Measurements from ENCODE around the gene FANCG. TPM values are rescaled to one million over a fixed set of nuclear protein-coding genes. Genes with fewer than 3 reads are reported as not detected.
A peak's percentile ranks its signal among the peaks of the same experiment; 100 is the strongest.

The FANCG gene
- total and polyA plus RNA-seq, 2 donors: 33.7 to 35.2 TPM

- Histone ChIP-seq H3K4me1 (ENCODE audit: control insufficient read depth in 2 of 2, insufficient read depth in 2 of 2, low read length in 2 of 2) (peaks cover 21 to 25% of the 10 kb centered on the region in 2 donors), H3K36me3 (ENCODE audit: control insufficient read depth in 2 of 2, insufficient read depth in 2 of 2, low read length in 1 of 2) (peaks cover 39 to 45% of the 10 kb centered on the region in 2 donors), H3K27me3 (ENCODE audit: control insufficient read depth in 2 of 2, insufficient read depth in 1 of 2, low read length in 1 of 2) (no peaks in the 10 kb centered on the region), H3K4me3 (ENCODE audit: low read length in 2 of 2) (no peak overlapping the region), H3K9me3 (ENCODE audit: control insufficient read depth in 2 of 2, insufficient read depth in 1 of 2, low read length in 1 of 2) (peaks cover 0 to 1% of the 10 kb centered on the region in 2 donors), H3K27ac (ENCODE audit: low read depth in 1 of 2, low read length in 1 of 2) (no peak overlapping the region)
- no peak for DNase-seq (ENCODE audit: low read depth in 6 of 9, low spot score in 9 of 9)
- 97% methylated on average over 13 of the region's 13 CpGs for WGBS
These were observed 26.0 kb upstream of the FANCG start for GRCh38 chr9:35105571-35106342.

- Histone ChIP-seq H3K4me3 (ENCODE audit: low read length in 2 of 2) (no peak overlapping the region), H3K27ac (ENCODE audit: low read depth in 1 of 2, low read length in 1 of 2) (no peak overlapping the region), H3K9me3 (ENCODE audit: control insufficient read depth in 2 of 2, insufficient read depth in 1 of 2, low read length in 1 of 2) (peaks cover 0 to 1% of the 10 kb centered on the region in 2 donors), H3K4me1 (ENCODE audit: control insufficient read depth in 2 of 2, insufficient read depth in 2 of 2, low read length in 2 of 2) (peaks cover 14 to 22% of the 10 kb centered on the region in 2 donors), H3K27me3 (ENCODE audit: control insufficient read depth in 2 of 2, insufficient read depth in 1 of 2, low read length in 1 of 2) (no peaks in the 10 kb centered on the region), H3K36me3 (ENCODE audit: control insufficient read depth in 2 of 2, insufficient read depth in 2 of 2, low read length in 1 of 2) (peaks cover 44 to 51% of the 10 kb centered on the region in 2 donors)
- 99% methylated on average over 12 of the region's 12 CpGs for WGBS
- no peak for DNase-seq (ENCODE audit: low read depth in 6 of 9, low spot score in 9 of 9)
These were observed 25.4 kb upstream of the FANCG start for GRCh38 chr9:35105126-35105525.

- Histone ChIP-seq H3K36me3 (ENCODE audit: control insufficient read depth in 2 of 2, insufficient read depth in 2 of 2, low read length in 1 of 2) (peaks cover 48 to 57% of the 10 kb centered on the region in 2 donors), H3K9me3 (ENCODE audit: control insufficient read depth in 2 of 2, insufficient read depth in 1 of 2, low read length in 1 of 2) (peaks cover 0 to 1% of the 10 kb centered on the region in 2 donors), H3K27ac (ENCODE audit: low read depth in 1 of 2, low read length in 1 of 2) (no peak overlapping the region), H3K4me3 (ENCODE audit: low read length in 2 of 2) (no peak overlapping the region), H3K27me3 (ENCODE audit: control insufficient read depth in 2 of 2, insufficient read depth in 1 of 2, low read length in 1 of 2) (no peaks in the 10 kb centered on the region), H3K4me1 (ENCODE audit: control insufficient read depth in 2 of 2, insufficient read depth in 2 of 2, low read length in 2 of 2) (peaks cover 14 to 22% of the 10 kb centered on the region in 2 donors)
- WGBS: 97% methylated on average over 4 of the region's 4 CpGs
- DNase-seq (ENCODE audit: low read depth in 6 of 9, low spot score in 9 of 9): no peak
These were observed 24.8 kb upstream of the FANCG start for GRCh38 chr9:35104586-35104985.

GRCh38 chr9:35103660-35104191 is 24.0 kb upstream of the FANCG start:
- 65% methylated on average over 5 of the region's 5 CpGs for WGBS
- Histone ChIP-seq H3K4me1 (ENCODE audit: control insufficient read depth in 2 of 2, insufficient read depth in 2 of 2, low read length in 2 of 2) (peaks cover 14 to 22% of the 10 kb centered on the region in 2 donors), H3K9me3 (ENCODE audit: control insufficient read depth in 2 of 2, insufficient read depth in 1 of 2, low read length in 1 of 2) (peaks cover 0 to 1% of the 10 kb centered on the region in 2 donors), H3K4me3 (ENCODE audit: low read length in 2 of 2) (peak overlapping the region; percentile 59 to 97), H3K27me3 (ENCODE audit: control insufficient read depth in 2 of 2, insufficient read depth in 1 of 2, low read length in 1 of 2) (no peaks in the 10 kb centered on the region), H3K27ac (ENCODE audit: low read depth in 1 of 2, low read length in 1 of 2) (peak overlapping the region; percentile 72 to 82), H3K36me3 (ENCODE audit: control insufficient read depth in 2 of 2, insufficient read depth in 2 of 2, low read length in 1 of 2) (peaks cover 50 to 57% of the 10 kb centered on the region in 2 donors)
- DNase-seq (ENCODE audit: low read depth in 6 of 9, low spot score in 9 of 9): no peak

- Histone ChIP-seq H3K4me3 (ENCODE audit: low read length in 2 of 2) (peak within 1 kb of the TSS; percentile 59 to 97), H3K27me3 (ENCODE audit: control insufficient read depth in 2 of 2, insufficient read depth in 1 of 2, low read length in 1 of 2) (no peaks in the 10 kb centered on the region), H3K9me3 (ENCODE audit: control insufficient read depth in 2 of 2, insufficient read depth in 1 of 2, low read length in 1 of 2) (peaks cover 0 to 1% of the 10 kb centered on the region in 2 donors), H3K27ac (ENCODE audit: low read depth in 1 of 2, low read length in 1 of 2) (peak within 1 kb of the TSS; percentile 82 to 84), H3K4me1 (ENCODE audit: control insufficient read depth in 2 of 2, insufficient read depth in 2 of 2, low read length in 2 of 2) (peaks cover 14 to 22% of the 10 kb centered on the region in 2 donors), H3K36me3 (ENCODE audit: control insufficient read depth in 2 of 2, insufficient read depth in 2 of 2, low read length in 1 of 2) (peaks cover 45 to 54% of the 10 kb centered on the region in 2 donors)
- 2% methylated on average over 57 of the region's 57 CpGs for WGBS
- peak; percentile 85 to 96 (median 90) for DNase-seq (ENCODE audit: low read depth in 6 of 9, low spot score in 9 of 9)
These were observed 23.3 kb upstream of the FANCG start, which contains the start of gene STOML2 for GRCh38 chr9:35102769-35103659. Gene STOML2 (minus strand): TSS chr9:35103131. CDS start chr9:35103094, 37 bp downstream.

GRCh38 chr9:35102465-35102768 is 22.7 kb upstream of the FANCG start:
- Histone ChIP-seq H3K36me3 (ENCODE audit: control insufficient read depth in 2 of 2, insufficient read depth in 2 of 2, low read length in 1 of 2) (peaks cover 40 to 48% of the 10 kb centered on the region in 2 donors), H3K27ac (ENCODE audit: low read depth in 1 of 2, low read length in 1 of 2) (peak overlapping the region in 1 of 2 donors; percentile 77), H3K4me3 (ENCODE audit: low read length in 2 of 2) (peak overlapping the region; percentile 59 to 97), H3K4me1 (ENCODE audit: control insufficient read depth in 2 of 2, insufficient read depth in 2 of 2, low read length in 2 of 2) (peaks cover 14 to 22% of the 10 kb centered on the region in 2 donors), H3K9me3 (ENCODE audit: control insufficient read depth in 2 of 2, insufficient read depth in 1 of 2, low read length in 1 of 2) (no peaks in the 10 kb centered on the region), H3K27me3 (ENCODE audit: control insufficient read depth in 2 of 2, insufficient read depth in 1 of 2, low read length in 1 of 2) (no peaks in the 10 kb centered on the region)
- DNase-seq (ENCODE audit: low read depth in 6 of 9, low spot score in 9 of 9): no peak
- 12% methylated on average over 10 of the region's 10 CpGs for WGBS

- WGBS: 97% methylated on average over 3 of the region's 3 CpGs
- Histone ChIP-seq H3K27me3 (ENCODE audit: control insufficient read depth in 2 of 2, insufficient read depth in 1 of 2, low read length in 1 of 2) (no peaks in the 10 kb centered on the region), H3K4me1 (ENCODE audit: control insufficient read depth in 2 of 2, insufficient read depth in 2 of 2, low read length in 2 of 2) (peaks cover 18 to 27% of the 10 kb centered on the region in 2 donors), H3K9me3 (ENCODE audit: control insufficient read depth in 2 of 2, insufficient read depth in 1 of 2, low read length in 1 of 2) (no peaks in the 10 kb centered on the region), H3K36me3 (ENCODE audit: control insufficient read depth in 2 of 2, insufficient read depth in 2 of 2, low read length in 1 of 2) (peaks cover 26 to 41% of the 10 kb centered on the region in 2 donors), H3K27ac (ENCODE audit: low read depth in 1 of 2, low read length in 1 of 2) (no peak overlapping the region), H3K4me3 (ENCODE audit: low read length in 2 of 2) (no peak overlapping the region)
- DNase-seq (ENCODE audit: low read depth in 6 of 9, low spot score in 9 of 9): no peak
These were observed 17.8 kb upstream of the FANCG start for GRCh38 chr9:35097573-35097972.

- peaks cover 10 to 13% of the 10 kb centered on the region in 2 donors for H3K4me1 ChIP-seq (ENCODE audit: control insufficient read depth in 2 of 2, insufficient read depth in 2 of 2, low read length in 2 of 2)
- no peaks in the 10 kb centered on the region for H3K27me3 ChIP-seq (ENCODE audit: control insufficient read depth in 2 of 2, insufficient read depth in 1 of 2, low read length in 1 of 2)
- H3K4me3 ChIP-seq (ENCODE audit: low read length in 2 of 2): peak within 1 kb of the TSS; percentile 75 to 79
- peaks cover 37 to 44% of the 10 kb centered on the region in 2 donors for H3K36me3 ChIP-seq (ENCODE audit: control insufficient read depth in 2 of 2, insufficient read depth in 2 of 2, low read length in 1 of 2)
- peak within 1 kb of the TSS; percentile 97 for H3K27ac ChIP-seq (ENCODE audit: low read depth in 1 of 2, low read length in 1 of 2)
- WGBS: under 1% methylated on average over 53 of the region's 53 CpGs
- H3K9me3 ChIP-seq (ENCODE audit: control insufficient read depth in 2 of 2, insufficient read depth in 1 of 2, low read length in 1 of 2): no peaks in the 10 kb centered on the region
- DNase-seq (ENCODE audit: low read depth in 6 of 9, low spot score in 9 of 9): peak; percentile 64 to 93 (median 84)
These were observed 16.5 kb upstream of the FANCG start, which contains the start of gene PIGO for GRCh38 chr9:35096035-35096849. Gene PIGO (minus strand): TSS chr9:35096591. CDS start chr9:35095565, 1,026 bp downstream.

Data from thymus (tissue), 11 donors.